Astrocyte of the spinal cord (primary cell): ENCODE results near the gene DLGAP5.
A peak's percentile ranks its signal among the peaks of the same experiment; 100 is the strongest.

ENCODE experiments used
- DNase-seq: peaks from one replicate; pipeline ENCODE4 v3.0.0; 2011; ENCODE audit warnings: low read depth, low spot score
- H3K4me3 ChIP-seq: 2 replicates; pipeline ENCODE4 v1.5.1; 2011; ENCODE audit warnings: low read depth, mild to moderate bottlenecking, low read length, moderate library complexity
- CTCF ChIP-seq: IDR thresholded peaks from 2 replicates; pipeline ENCODE4 v1.5.1; 2012; ENCODE audit warnings: low read depth, mild to moderate bottlenecking, low read length, inconsistent platforms
- in situ Hi-C: cut with HindIII; loops from 2 replicates; pipeline ENCODE4 v1.10.0; 2017; ENCODE audit warnings: low sequenced_read_pairs

DLGAP5 gene

GRCh38 chr14:55188686-55189295 lies 2.6 kb downstream of the DLGAP5 start:
- no peak for TF ChIP-seq CTCF
- no peak overlapping the region for H3K4me3 ChIP-seq
- DNase-seq, result no peak
- in situ Hi-C loops, result no loop called here

GRCh38 chr14:55180434-55180833 lies 11.0 kb downstream of the DLGAP5 start:
- peak; percentile 15 for DNase-seq
- TF ChIP-seq CTCF, result no peak
- no peak overlapping the region for H3K4me3 ChIP-seq
- in situ Hi-C loops, result no loop called here

DNA sequence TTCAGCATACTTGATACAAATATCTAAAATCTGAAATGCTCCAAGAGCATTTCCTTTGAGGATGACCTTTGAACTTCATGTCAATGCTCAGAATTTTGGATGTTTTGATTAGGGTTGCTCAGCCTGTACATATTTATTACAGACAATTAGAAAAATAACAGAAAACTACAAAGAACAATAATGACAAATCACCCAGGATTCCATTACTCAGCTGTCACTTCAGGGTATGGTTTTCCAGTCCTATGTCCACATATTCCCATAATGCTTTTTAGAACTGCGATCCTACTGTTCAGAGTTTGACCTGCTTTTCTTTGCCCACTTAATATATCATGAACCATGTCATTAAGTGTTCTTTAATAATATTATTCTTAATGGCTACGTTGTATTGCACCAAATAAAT lies 11.4 kb downstream of the DLGAP5 start:
- in situ Hi-C loops, result no loop called here
- DNase-seq, result no peak
- TF ChIP-seq CTCF, result no peak
- H3K4me3 ChIP-seq, result no peak overlapping the region

DNA sequence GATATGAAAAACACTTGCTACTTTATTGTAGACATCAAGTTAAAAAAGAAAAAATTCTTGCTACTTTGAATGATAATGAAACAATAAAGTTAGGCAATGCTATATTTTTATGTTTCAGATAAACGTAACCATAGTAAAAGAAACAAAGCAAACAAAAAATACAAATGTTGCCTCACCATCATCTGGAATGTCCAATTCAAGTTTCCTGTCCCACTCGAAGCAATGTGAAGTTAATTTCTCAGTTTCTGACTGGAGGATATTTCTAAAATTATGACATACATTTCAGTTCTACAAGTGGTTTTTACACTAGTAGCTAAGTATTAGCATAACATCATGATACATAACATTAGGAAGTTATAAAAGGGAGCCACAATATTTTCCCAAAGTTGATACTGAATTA lies 20.9 kb downstream of the DLGAP5 start:
- no peak for TF ChIP-seq CTCF
- DNase-seq, result no peak
- H3K4me3 ChIP-seq, result no peak overlapping the region
- in situ Hi-C loops, result no loop called here

GRCh38 chr14:55160989-55161388 lies 30.4 kb downstream of the DLGAP5 start:
- peak; percentile 58 for TF ChIP-seq CTCF
- no peak overlapping the region for H3K4me3 ChIP-seq
- peak; percentile 64 for DNase-seq
- in situ Hi-C loops, result no loop called here

DNA sequence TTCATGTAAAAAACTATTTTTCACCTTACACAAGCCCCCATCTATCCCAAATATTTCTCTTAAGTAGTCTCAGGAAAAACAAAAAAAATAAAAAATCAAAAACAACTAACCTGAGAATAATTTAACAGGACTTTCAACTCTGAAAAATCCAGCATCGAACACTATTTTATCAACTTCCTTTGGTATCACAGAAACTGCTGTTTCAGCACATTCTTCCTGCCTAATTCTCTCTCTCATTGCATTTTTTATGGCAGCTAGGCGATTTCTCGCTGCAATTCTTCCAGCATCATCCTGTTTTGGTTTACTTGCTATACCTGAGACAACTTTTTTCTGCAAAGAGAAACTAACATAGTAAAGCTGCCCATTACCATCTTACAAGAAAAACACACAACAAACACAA lies 33.0 kb downstream of the DLGAP5 start:
- in situ Hi-C loops, result no loop called here
- no peak for DNase-seq
- H3K4me3 ChIP-seq, result no peak overlapping the region
- no peak for TF ChIP-seq CTCF

- H3K4me3 ChIP-seq, result no peak overlapping the region
- no peak for TF ChIP-seq CTCF
- DNase-seq, result no peak
- in situ Hi-C loops, result no loop called here
Observed at GRCh38 chr14:55157080-55157479, 34.3 kb downstream of the DLGAP5 start.
